ENCODE data around the gene RPTOR. TPM values are rescaled to one million over a fixed set of nuclear protein-coding genes. Genes with fewer than 3 reads are reported as not detected.

Gene RPTOR
- total and polyA plus RNA-seq, 4 donors = 12.4 to 46.1 (median 29.7) TPM

- Histone ChIP-seq H3K4me1 (ENCODE audit: control insufficient read depth in 5 of 5, insufficient read depth in 5 of 5, low read length in 5 of 5) (peaks cover 0 to 39% (median 9%) of the 10 kb centered on the region in 5 donors), H3K9me3 (ENCODE audit: control insufficient read depth in 4 of 4, insufficient read depth in 3 of 4, low read length in 3 of 4) (no peaks in the 10 kb centered on the region), H3K36me3 (ENCODE audit: control insufficient read depth in 4 of 4, insufficient read depth in 4 of 4, low read length in 4 of 4) (peaks cover 0 to 11% (median 0%) of the 10 kb centered on the region in 4 donors), H3K4me3 (no peak overlapping the region), H3K27me3 (ENCODE audit: control insufficient read depth in 3 of 3, insufficient read depth in 3 of 3, low read length in 2 of 3) (no peaks in the 10 kb centered on the region), H3K9ac (ENCODE audit: insufficient read depth in 1 of 2, low read length in 2 of 2) (no peak overlapping the region), H3K27ac (ENCODE audit: low read depth in 1 of 2, low read length in 1 of 2) (no peak overlapping the region)
- WGBS, 2 donors = 32 to 65% methylated on average over 21 of the region's 21 CpGs
- ATAC-seq (ENCODE audit: insufficient read depth, low FRiP score) (no peak), DNase-seq (no peak)
- no peak for TF ChIP-seq CTCF (IDR thresholded peaks at IDR 0.05; ENCODE audit: control extremely low read depth, extremely low read depth)
Observed at GRCh38 chr17:80774643-80775281, 230.1 kb downstream of the RPTOR start.

DNA sequence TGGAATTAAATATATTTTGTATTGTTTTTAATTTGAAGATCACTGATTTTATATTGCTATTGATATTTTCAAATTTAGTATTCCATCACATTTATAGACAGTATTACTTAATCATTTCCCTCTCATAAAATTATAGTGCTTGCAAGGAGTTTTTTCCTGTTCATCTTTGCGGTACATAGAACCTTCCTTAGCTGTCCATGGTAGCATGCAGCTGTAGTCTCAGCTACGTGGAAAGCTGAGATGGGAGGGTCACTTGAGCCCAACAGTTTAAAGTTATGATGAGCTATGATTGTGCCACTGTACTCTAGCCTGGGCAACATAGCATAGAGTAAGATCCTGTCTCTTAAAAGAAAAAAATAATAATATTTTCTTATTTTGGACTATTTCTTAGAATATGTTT, 231.2 kb downstream of the RPTOR start:
- Histone ChIP-seq H3K27me3 (ENCODE audit: control insufficient read depth in 3 of 3, insufficient read depth in 3 of 3, low read length in 2 of 3) (no peaks in the 10 kb centered on the region), H3K4me3 (no peak overlapping the region), H3K9me3 (ENCODE audit: control insufficient read depth in 4 of 4, insufficient read depth in 3 of 4, low read length in 3 of 4) (no peaks in the 10 kb centered on the region), H3K9ac (ENCODE audit: insufficient read depth in 1 of 2, low read length in 2 of 2) (no peak overlapping the region), H3K27ac (ENCODE audit: low read depth in 1 of 2, low read length in 1 of 2) (no peak overlapping the region), H3K36me3 (ENCODE audit: control insufficient read depth in 4 of 4, insufficient read depth in 4 of 4, low read length in 4 of 4) (peaks cover 0 to 7% (median 0%) of the 10 kb centered on the region in 4 donors), H3K4me1 (ENCODE audit: control insufficient read depth in 5 of 5, insufficient read depth in 5 of 5, low read length in 5 of 5) (peaks cover 0 to 50% (median 17%) of the 10 kb centered on the region in 5 donors)
- no peak for DNase-seq
- TF ChIP-seq CTCF (IDR thresholded peaks at IDR 0.05; ENCODE audit: control extremely low read depth, extremely low read depth) = no peak
- WGBS, 2 donors = 70 to 85% methylated on average over 2 of the region's 2 CpGs
- ATAC-seq (ENCODE audit: insufficient read depth, low FRiP score) = no peak

- WGBS, 2 donors = 93 to 97% methylated on average over 6 of the region's 6 CpGs
- Histone ChIP-seq H3K9me3 (ENCODE audit: control insufficient read depth in 4 of 4, insufficient read depth in 3 of 4, low read length in 3 of 4) (no peaks in the 10 kb centered on the region), H3K4me3 (no peak overlapping the region), H3K4me1 (ENCODE audit: control insufficient read depth in 5 of 5, insufficient read depth in 5 of 5, low read length in 5 of 5) (peaks cover 0 to 63% (median 26%) of the 10 kb centered on the region in 5 donors), H3K27ac (ENCODE audit: low read depth in 1 of 2, low read length in 1 of 2) (no peak overlapping the region), H3K36me3 (ENCODE audit: control insufficient read depth in 4 of 4, insufficient read depth in 4 of 4, low read length in 4 of 4) (peaks cover 0 to 2% (median 0%) of the 10 kb centered on the region in 4 donors), H3K9ac (ENCODE audit: insufficient read depth in 1 of 2, low read length in 2 of 2) (no peak overlapping the region), H3K27me3 (ENCODE audit: control insufficient read depth in 3 of 3, insufficient read depth in 3 of 3, low read length in 2 of 3) (no peaks in the 10 kb centered on the region)
- no peak for ATAC-seq (ENCODE audit: insufficient read depth, low FRiP score)
- no peak for TF ChIP-seq CTCF (IDR thresholded peaks at IDR 0.05; ENCODE audit: control extremely low read depth, extremely low read depth)
- DNase-seq = no peak
Observed at GRCh38 chr17:80777274-80777673, 232.6 kb downstream of the RPTOR start.

DNA sequence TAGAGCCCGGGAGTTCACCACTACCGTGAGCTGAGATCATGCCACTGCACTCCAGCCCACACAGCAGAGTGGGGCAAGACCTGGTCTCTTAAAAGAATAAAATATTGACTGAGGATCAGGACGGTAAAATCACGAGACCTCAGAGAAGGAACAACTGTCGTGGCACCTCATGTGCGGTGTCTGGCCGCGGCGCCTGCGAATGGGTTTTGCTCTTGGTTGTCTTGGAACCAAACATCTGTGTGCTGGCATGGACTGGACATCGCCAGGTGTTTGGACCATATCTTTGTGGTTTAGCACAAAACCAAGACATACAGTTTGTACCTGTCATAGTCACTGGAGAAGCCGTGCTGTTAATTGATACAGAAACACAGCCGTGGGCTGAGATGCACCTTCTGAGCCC, 234.1 kb downstream of the RPTOR start:
- WGBS, 2 donors = 97 to 98% methylated on average over 13 of the region's 13 CpGs
- Histone ChIP-seq H3K4me1 (ENCODE audit: control insufficient read depth in 5 of 5, insufficient read depth in 5 of 5, low read length in 5 of 5) (peaks cover 0 to 64% (median 34%) of the 10 kb centered on the region in 5 donors), H3K4me3 (no peak overlapping the region), H3K9me3 (ENCODE audit: control insufficient read depth in 4 of 4, insufficient read depth in 3 of 4, low read length in 3 of 4) (no peaks in the 10 kb centered on the region), H3K27ac (ENCODE audit: low read depth in 1 of 2, low read length in 1 of 2) (no peak overlapping the region), H3K36me3 (ENCODE audit: control insufficient read depth in 4 of 4, insufficient read depth in 4 of 4, low read length in 4 of 4) (no peaks in the 10 kb centered on the region), H3K9ac (ENCODE audit: insufficient read depth in 1 of 2, low read length in 2 of 2) (no peak overlapping the region), H3K27me3 (ENCODE audit: control insufficient read depth in 3 of 3, insufficient read depth in 3 of 3, low read length in 2 of 3) (no peaks in the 10 kb centered on the region)
- TF ChIP-seq CTCF (IDR thresholded peaks at IDR 0.05; ENCODE audit: control extremely low read depth, extremely low read depth) = no peak
- no peak for DNase-seq
- ATAC-seq (ENCODE audit: insufficient read depth, low FRiP score) = no peak

Measured in lung (tissue), 12 donors.